WERI-Rb-1 (cell line): Measurements from ENCODE around the gene OR5H2.

Source experiments
- DNase-seq: peaks from one replicate; pipeline ENCODE4 v3.0.0-alpha.2; 2020
- H3K27ac ChIP-seq: fragments of 250-450 bp; sonication (Bioruptor Pico); 2 replicates; pipeline ENCODE4 v1.5.1; 2020; ENCODE audit warnings: mild to moderate bottlenecking, moderate library complexity
- H3K27me3 ChIP-seq: fragments of 250-450 bp; sonication (Bioruptor Pico); 2 replicates; pipeline ENCODE4 v1.5.1; 2021; ENCODE audit warnings: mild to moderate bottlenecking, low read depth, moderate library complexity; ENCODE audit not compliant: insufficient read depth, severe bottlenecking
- H3K36me3 ChIP-seq: fragments of 250-450 bp; sonication (Bioruptor Pico); 2 replicates; pipeline ENCODE4 v1.5.1; 2020; ENCODE audit warnings: mild to moderate bottlenecking, moderate library complexity
- H3K4me3 ChIP-seq: 2 replicates; pipeline ENCODE4 v1.5.1; 2011; ENCODE audit warnings: low read depth, mild to moderate bottlenecking, control low read depth, low read length
- H3K9me3 ChIP-seq: fragments of 250-450 bp; sonication (Bioruptor Pico); 2 replicates; pipeline ENCODE4 v1.5.1; 2021; ENCODE audit warnings: mild to moderate bottlenecking, moderate library complexity; ENCODE audit not compliant: severe bottlenecking
- TF ChIP-seq, protein P1 (sequence below): IDR thresholded peaks from 2 replicates; pipeline ENCODE4 v1.5.1; 2011; ENCODE audit warnings: low read depth, mild to moderate bottlenecking, control low read depth, inconsistent platforms, low read length

OR5H2 gene

GRCh38 chr3:98290916-98291315 is 8.6 kb downstream of the OR5H2 start:
- DNase-seq, result no peak
- H3K36me3 ChIP-seq, result no peaks in the 10 kb centered on the region
- no peak overlapping the region for H3K4me3 ChIP-seq
- TF ChIP-seq, protein P1, sequence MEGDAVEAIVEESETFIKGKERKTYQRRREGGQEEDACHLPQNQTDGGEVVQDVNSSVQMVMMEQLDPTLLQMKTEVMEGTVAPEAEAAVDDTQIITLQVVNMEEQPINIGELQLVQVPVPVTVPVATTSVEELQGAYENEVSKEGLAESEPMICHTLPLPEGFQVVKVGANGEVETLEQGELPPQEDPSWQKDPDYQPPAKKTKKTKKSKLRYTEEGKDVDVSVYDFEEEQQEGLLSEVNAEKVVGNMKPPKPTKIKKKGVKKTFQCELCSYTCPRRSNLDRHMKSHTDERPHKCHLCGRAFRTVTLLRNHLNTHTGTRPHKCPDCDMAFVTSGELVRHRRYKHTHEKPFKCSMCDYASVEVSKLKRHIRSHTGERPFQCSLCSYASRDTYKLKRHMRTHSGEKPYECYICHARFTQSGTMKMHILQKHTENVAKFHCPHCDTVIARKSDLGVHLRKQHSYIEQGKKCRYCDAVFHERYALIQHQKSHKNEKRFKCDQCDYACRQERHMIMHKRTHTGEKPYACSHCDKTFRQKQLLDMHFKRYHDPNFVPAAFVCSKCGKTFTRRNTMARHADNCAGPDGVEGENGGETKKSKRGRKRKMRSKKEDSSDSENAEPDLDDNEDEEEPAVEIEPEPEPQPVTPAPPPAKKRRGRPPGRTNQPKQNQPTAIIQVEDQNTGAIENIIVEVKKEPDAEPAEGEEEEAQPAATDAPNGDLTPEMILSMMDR, result no peak
- H3K9me3 ChIP-seq, result no peaks in the 10 kb centered on the region
- H3K27me3 ChIP-seq, result peaks cover 23% of the 10 kb centered on the region
- H3K27ac ChIP-seq, result no peak overlapping the region

GRCh38 chr3:98291332-98291957 is 9.1 kb downstream of the OR5H2 start:
- TF ChIP-seq, protein P1, result no peak

DNA sequence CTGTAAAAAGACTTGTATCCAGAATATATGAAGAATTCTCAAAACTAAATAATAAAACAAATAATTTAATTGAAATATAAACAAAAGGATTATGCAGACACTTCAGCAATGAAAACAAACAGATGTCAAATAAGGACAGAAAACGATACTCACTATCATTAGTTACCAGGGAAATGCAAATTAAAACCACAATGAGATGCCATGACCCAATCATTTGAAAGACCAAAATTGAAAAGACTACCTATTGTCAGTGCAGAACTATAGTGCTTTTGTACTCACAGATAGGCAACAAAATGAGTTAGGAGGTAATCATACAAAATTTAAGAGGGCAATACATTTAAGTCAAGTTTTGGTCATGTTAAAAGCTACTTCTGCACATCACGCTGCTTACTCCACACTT is 39.8 kb downstream of the OR5H2 start:
- no peak for DNase-seq
- H3K9me3 ChIP-seq, result no peaks in the 10 kb centered on the region
- peaks cover 24% of the 10 kb centered on the region for H3K27me3 ChIP-seq
- no peak overlapping the region for H3K4me3 ChIP-seq
- H3K27ac ChIP-seq, result no peak overlapping the region
- H3K36me3 ChIP-seq, result no peaks in the 10 kb centered on the region
- TF ChIP-seq, protein P1, result no peak

More at GRCh38 chr3:98291332-98291957, 9.1 kb downstream of the OR5H2 start:
- Histone ChIP-seq H3K27ac (no peak overlapping the region), H3K4me3 (no peak overlapping the region), H3K9me3 (no peaks in the 10 kb centered on the region), H3K27me3 (peaks cover 23% of the 10 kb centered on the region), H3K36me3 (no peaks in the 10 kb centered on the region)
- DNase-seq, result no peak

DNA sequence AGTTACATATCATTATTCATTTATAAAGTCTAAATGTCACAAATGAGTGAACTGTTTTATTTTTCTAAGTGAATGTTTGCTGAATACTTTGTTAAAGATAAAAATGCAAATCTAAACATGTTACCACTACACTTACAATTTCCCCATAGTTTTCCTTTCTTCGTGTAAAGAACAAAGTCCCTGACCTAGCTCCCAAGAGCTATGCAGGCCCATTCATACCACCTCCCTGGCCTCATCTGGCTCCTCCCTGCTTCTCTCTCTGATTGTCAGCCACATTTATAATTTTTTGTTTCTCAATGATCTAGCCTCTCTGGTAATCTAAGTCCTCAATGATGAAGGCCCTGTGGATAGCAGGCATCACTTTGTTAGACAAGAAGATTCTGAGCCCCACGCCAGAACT is 40.4 kb downstream of the OR5H2 start:
- Histone ChIP-seq H3K4me3 (no peak overlapping the region), H3K36me3 (no peaks in the 10 kb centered on the region), H3K27me3 (peaks cover 24% of the 10 kb centered on the region), H3K9me3 (no peaks in the 10 kb centered on the region), H3K27ac (no peak overlapping the region)
- TF ChIP-seq, protein P1, result no peak
- no peak for DNase-seq

GRCh38 chr3:98323425-98323824 is 41.1 kb downstream of the OR5H2 start:
- no peaks in the 10 kb centered on the region for H3K36me3 ChIP-seq
- no peak overlapping the region for H3K27ac ChIP-seq
- no peaks in the 10 kb centered on the region for H3K9me3 ChIP-seq
- no peak overlapping the region for H3K4me3 ChIP-seq
- no peak for DNase-seq
- TF ChIP-seq, protein P1, result no peak
- peaks cover 24% of the 10 kb centered on the region for H3K27me3 ChIP-seq

- no peak for DNase-seq
- H3K27ac ChIP-seq, result no peak overlapping the region
- no peak overlapping the region for H3K4me3 ChIP-seq
- peaks cover 28% of the 10 kb centered on the region for H3K27me3 ChIP-seq
- no peaks in the 10 kb centered on the region for H3K9me3 ChIP-seq
- TF ChIP-seq, protein P1, result no peak
- no peaks in the 10 kb centered on the region for H3K36me3 ChIP-seq
These were observed 42.8 kb downstream of the OR5H2 start for GRCh38 chr3:98325055-98325454.
